GM18526 (cell line): ENCODE results near the gene TENM3.

Experiments used
- POLR2A ChIP-seq: IDR thresholded peaks from 3 replicates; pipeline ENCODE4 v1.6.1; 2011; ENCODE audit not compliant: insufficient read length; ENCODE audit errors: extremely low read depth

Gene TENM3

DNA sequence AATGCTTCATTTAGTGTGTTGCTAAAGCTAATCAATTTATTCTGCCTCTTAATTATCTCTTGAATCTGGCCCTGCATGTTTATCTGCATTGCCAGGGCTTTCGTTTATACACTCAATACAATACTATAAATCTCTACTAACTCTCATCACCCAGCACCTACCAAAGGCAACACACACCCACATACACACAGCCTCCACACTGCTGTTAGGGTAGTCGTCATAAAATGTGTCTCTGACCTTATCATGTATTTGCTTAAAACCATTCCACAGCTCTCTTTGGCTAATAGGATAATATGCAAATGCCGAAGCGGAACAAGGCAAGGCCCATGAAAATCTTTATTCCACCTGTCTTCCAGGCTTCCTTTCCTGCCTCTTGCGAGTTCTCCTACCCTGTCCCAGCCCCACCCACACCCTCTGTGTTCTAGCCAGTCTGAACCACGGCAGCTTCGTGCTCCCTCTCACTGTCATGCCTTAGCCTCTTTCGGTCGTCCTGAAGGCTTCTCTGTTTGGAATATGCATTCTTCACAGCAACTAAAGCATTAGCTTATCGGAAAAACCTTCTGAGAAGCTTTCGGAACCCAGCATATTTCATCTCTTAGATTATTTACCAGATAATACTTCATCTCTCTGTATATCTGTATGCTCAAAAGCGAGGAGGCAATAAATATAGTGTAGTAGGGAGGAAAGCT lies 333.5 kb downstream of the TENM3 start:
- no peak for TF ChIP-seq POLR2A

DNA sequence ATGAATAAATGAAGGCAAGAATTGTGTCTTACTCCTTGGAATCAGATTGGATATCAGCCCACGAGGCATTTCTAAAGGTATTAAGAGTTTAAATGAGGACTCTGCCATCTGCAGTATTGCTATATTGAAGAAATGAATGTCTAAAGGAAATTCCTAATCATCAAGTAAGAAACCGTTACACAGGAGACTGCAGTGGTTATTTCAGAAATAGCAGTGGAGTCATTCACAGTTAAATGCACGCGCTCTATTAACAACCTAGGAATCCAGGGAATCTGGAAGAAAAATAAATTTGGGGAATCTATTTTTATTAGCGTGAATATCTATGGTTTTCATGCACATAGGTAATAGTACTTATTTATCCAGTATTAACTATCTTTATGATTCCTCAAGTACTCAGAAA lies 334.2 kb downstream of the TENM3 start:
- TF ChIP-seq POLR2A = no peak

DNA sequence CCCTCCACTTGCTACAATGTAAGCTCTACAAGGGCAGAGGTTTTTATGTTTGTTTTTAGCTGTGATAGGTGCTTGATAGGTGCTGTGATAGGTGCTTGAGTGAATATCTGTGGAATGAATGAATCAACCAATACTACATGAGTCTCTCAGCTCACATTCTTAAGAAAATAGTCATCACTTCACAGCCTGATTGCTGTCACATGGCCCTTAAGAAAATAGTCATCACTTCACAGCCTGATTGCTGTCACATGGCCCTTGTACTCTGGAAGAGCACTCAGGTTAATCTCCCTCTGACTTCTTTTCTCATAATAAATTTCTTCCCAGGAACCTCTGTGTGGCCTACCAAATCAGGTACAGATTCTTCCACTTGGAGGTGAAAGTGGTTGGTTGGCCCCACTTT lies 335.2 kb downstream of the TENM3 start:
- TF ChIP-seq POLR2A = no peak

DNA sequence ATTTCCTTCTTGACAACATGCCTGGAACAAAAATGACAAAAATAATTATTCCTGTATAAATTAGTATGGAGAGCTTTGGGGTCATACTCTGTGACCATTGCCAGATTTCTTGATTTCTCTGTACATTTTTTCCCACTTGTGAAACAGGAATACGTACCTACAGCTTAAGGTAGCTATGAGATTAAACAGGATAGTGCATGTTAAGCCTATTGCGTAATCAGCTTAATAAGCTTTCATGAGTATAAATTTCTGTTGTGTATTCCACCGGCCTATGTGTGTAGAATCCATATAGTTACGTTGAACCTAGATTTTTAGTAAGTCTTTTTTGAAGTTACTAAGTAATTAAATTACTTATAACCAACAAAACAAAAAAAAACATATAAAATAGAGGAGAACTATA lies 339.0 kb downstream of the TENM3 start:
- no peak for TF ChIP-seq POLR2A

DNA sequence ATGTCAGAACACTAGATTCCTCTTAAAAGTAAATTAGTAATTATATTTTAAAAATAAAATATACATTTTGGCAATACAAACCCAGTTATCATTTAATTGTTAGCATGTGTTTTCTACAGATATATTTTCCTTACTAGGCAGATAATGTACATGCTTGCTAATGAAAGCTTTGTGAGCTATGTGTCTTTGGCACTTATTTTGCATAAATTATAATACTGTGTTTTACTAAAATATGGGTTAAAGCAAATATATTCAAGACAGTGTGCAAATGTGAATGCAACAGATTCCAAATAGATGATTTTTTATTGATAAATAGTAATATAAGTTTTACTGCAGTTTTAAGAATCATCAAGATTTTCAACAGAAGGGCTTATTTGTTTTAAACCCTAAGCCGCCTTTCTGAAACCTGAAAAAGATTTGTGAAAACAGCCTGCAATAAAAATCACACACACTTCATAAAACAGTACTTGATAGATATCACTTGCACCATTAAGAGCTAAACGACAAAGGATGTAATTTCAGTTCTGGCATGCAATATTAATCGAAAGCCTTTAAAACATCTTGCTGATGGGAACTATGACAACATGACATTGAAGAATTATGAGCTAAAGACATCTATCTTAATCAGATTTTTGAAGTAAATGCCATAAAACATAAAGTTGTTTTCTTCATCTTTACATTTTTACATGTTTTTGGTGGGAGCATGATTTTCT lies 340.7 kb downstream of the TENM3 start:
- no peak for TF ChIP-seq POLR2A

GRCh38 chr4:182585321-182585720 lies 342.1 kb downstream of the TENM3 start:
- TF ChIP-seq POLR2A = no peak

- TF ChIP-seq POLR2A = no peak
These were observed 345.9 kb downstream of the TENM3 start for GRCh38 chr4:182589100-182589499.

- TF ChIP-seq POLR2A = no peak
These were observed 350.2 kb downstream of the TENM3 start for GRCh38 chr4:182593402-182593801.

DNA sequence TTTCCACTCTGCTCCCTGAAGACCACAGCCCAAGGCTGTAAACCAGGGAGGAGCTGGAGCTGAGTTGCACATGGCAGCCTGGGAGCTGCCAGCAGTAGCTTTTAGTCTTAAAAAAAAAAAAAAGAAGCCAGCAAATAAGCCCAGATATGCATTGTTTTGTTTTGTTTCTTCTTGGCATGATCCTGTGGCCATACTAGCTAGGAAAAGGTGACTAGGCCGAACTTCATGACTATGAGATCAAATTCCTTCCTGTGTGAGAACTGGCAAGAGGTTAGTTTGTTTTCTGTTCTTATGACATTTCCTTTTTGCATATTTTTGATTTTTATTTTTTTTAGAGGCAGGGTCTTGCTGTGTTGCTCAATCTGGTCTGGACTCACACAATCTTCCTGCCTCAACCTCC lies 350.7 kb downstream of the TENM3 start:
- TF ChIP-seq POLR2A = no peak

DNA sequence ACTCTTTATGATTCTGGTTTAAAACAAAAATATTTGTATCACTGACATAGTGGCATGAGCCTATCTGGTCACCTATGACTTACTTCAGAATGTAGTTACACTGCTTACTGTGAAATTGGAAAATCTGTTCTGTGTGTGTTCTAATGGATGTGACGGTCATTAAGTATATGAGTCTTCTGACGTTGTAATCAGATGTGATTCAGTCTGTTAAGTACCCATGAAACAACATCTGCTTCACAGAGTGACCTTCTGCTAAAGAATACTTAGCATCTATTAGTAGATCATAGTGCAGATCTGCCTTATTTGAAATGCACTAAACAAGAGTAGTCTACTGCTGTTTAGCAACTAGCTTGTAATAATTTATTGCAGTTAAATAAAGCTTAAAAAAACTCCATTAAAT lies 356.9 kb downstream of the TENM3 start:
- no peak for TF ChIP-seq POLR2A

- TF ChIP-seq POLR2A = no peak
These were observed 357.7 kb downstream of the TENM3 start for GRCh38 chr4:182600856-182601255.

GRCh38 chr4:182604161-182604622 lies 361.0 kb downstream of the TENM3 start:
- TF ChIP-seq POLR2A = no peak

DNA sequence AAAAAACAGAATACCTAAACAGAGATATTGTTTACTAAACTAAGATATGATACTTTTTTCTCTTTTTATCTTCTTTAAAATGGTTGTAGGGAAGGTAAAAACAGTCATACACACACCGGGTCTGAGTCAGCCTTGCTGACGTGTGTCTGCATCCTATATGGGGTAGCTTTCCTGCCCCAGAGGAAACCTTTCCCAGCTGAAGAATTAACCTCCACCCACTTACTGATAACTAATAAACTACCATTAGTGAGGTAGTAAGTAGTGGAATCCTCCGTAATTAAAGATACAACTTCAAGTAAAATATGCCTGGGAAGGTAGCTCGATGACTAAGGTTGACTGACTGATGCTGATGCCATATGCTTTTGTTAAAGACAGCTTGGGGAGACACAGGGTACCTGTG lies 361.8 kb downstream of the TENM3 start:
- no peak for TF ChIP-seq POLR2A

DNA sequence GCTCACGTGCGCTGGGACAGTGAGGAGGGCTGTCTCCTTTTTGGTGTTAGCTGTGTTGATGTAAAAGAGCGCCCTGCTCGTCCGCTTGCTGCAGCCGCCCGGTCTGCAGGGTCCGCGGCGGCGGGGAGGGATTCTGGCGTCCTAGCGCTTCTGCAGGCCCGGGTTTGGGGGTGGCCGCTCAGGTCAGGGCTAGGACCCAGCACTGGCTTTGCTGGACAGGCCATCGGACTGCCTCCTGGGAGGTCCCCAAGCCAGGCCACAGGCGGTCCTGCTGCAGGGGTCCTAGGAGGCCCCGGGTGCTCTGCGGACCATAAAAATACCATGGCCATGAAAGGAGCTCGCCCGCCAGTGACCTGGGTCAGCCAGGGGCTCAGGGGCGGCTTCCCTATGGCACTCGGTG lies 365.3 kb downstream of the TENM3 start:
- TF ChIP-seq POLR2A = no peak

DNA sequence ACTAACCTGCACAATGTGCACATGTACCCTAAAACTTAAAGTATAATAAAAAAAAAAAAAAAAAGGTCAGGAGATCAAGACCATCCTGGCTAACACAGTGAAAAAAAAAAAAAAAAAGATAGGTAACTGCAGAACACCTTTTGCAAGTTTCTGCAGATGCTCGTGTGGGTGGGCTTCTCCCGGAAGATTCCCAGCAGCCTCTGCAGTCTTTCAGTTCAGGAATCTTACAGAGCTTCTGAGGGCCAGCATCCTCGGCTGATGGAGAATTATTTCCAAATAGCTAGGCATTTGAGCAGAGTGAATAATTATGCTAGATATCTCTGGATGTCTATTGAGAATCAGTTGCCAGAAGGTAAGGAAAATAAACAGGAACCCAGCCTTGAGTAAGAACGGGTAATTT lies 373.3 kb downstream of the TENM3 start:
- TF ChIP-seq POLR2A = no peak

DNA sequence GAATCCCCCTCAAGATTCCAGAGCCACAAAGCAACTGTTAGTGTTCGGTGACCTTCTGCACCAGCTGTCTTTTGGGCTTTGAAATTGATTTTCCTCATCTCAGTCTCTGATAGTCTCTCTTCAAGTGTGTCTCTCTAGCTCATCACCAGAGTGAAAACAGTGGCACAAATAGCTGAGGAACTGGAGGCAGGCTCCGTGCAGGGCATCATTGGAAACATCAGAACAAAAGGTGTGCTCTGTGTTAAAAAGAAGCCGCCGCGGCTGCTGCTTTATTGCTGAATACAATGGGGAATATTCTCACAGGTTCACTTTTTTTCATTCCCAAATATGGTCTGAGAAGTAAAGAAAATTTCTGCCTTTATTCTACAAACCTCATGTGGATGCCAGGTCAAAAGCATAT lies 376.5 kb downstream of the TENM3 start:
- no peak for TF ChIP-seq POLR2A
